H1 (cell line): ENCODE measurements around the gene INHBB. TPM values are rescaled to one million over a fixed set of nuclear protein-coding genes. Genes with fewer than 3 reads are reported as not detected.

Experiments used
- BACH1 ChIP-seq: IDR thresholded peaks from 2 replicates; pipeline ENCODE4 v1.6.1; 2012; ENCODE audit warnings: low read length, improper control_type of control experiment
- JUND ChIP-seq: IDR thresholded peaks from 2 replicates; pipeline ENCODE4 v1.6.1; 2011; ENCODE audit warnings: mild to moderate bottlenecking, improper control_type of control experiment, low read length
- USF2 ChIP-seq: IDR thresholded peaks from 2 replicates; pipeline ENCODE4 v1.6.1; 2011; ENCODE audit warnings: low read length, improper control_type of control experiment
- polyA plus RNA-seq, 7 experiments: library from polyadenylated mRNA; depleted of rRNA in 3 of 7; stranded (reverse) in 5 of 7; unstranded in 2 of 7; fragments of >200 nt in 5 of 7; fragments of 200-250 nt in 2 of 7; gene quantifications; 1 replicate in 5 of 7; 2 replicates in 1 of 7; 4 replicates in 1 of 7; pipeline versions ENCODE4 v1.2.1 to v1.2.3, GENCODE V29; 2011 to 2013; ENCODE audit warnings: missing spikeins in 2 of 7, mixed read lengths in 2 of 7
- total RNA-seq: library from RNA; stranded (reverse); fragmentation: NEBNext Ultra II Directional; extraction: Animal tissue kit (Norgen Biotek cat#: 25700); gene quantifications from 2 replicates; pipeline ENCODE4 v1.2.1, GENCODE V29; 2021

Gene INHBB
- total and polyA plus RNA-seq, 2 of the 8 experiments (the other 6 are each of a cell fraction or from before 2014, with no cell fraction given), result 0.30 to 0.32 TPM

GRCh38 chr2:120360307-120360855 is 14.4 kb downstream of the INHBB start (continued):
- TF ChIP-seq USF2, result no peak
- TF ChIP-seq BACH1, result no peak
- TF ChIP-seq JUND, result no peak
- TF ChIP-seq, all 59 proteins: peak for 0
